Glutamatergic neuron (in vitro differentiated cells): Measurements from ENCODE around the gene AAMP. TPM values are rescaled to one million over a fixed set of nuclear protein-coding genes. Genes with fewer than 3 reads are reported as not detected.
A peak's percentile ranks its signal among the peaks of the same experiment; 100 is the strongest.

Experiments
- DNase-seq: peaks from one replicate; pipeline ENCODE4 v3.0.0; 2022
- H3K27ac Mint-ChIP-seq: one replicate; pipeline ENCODE4 v1.8.0; 2020; ENCODE audit warnings: mild to moderate bottlenecking, mixed read lengths, inconsistent platforms; ENCODE audit not compliant: unreplicated experiment
- H3K27me3 Mint-ChIP-seq: one replicate; pipeline ENCODE4 v1.8.0; 2020; ENCODE audit warnings: mild to moderate bottlenecking, moderate library complexity, mixed read lengths, inconsistent platforms; ENCODE audit not compliant: unreplicated experiment
- H3K36me3 Mint-ChIP-seq: one replicate; pipeline ENCODE4 v1.8.0; 2020; ENCODE audit warnings: mild to moderate bottlenecking, mixed read lengths, inconsistent platforms; ENCODE audit not compliant: unreplicated experiment
- H3K4me1 Mint-ChIP-seq: one replicate; pipeline ENCODE4 v1.8.0; 2020; ENCODE audit warnings: mild to moderate bottlenecking, low read depth, mixed read lengths, inconsistent platforms; ENCODE audit not compliant: unreplicated experiment
- H3K4me3 Mint-ChIP-seq: one replicate; pipeline ENCODE4 v1.8.0; 2020; ENCODE audit warnings: mild to moderate bottlenecking, mixed read lengths, inconsistent platforms; ENCODE audit not compliant: unreplicated experiment
- H3K9me3 Mint-ChIP-seq: one replicate; pipeline ENCODE4 v1.8.0; 2020; ENCODE audit warnings: mild to moderate bottlenecking, moderate library complexity, mixed read lengths, inconsistent platforms; ENCODE audit not compliant: unreplicated experiment
- total RNA-seq: library from RNA; stranded (reverse); fragmentation: NEBNext Ultra II Directional; extraction: Animal tissue kit (Norgen Biotek cat#: 25700); gene quantifications from one replicate; pipeline ENCODE4 v1.2.1, GENCODE V29; 2021; ENCODE audit not compliant: unreplicated experiment
- TF ChIP-seq, protein P1 (sequence below): fragments of 200-600 bp; sonication (generic); IDR thresholded peaks from one replicate; pipeline ENCODE4 v1.5.0; 2021; ENCODE audit not compliant: partially characterized antibody, unreplicated experiment

Gene AAMP
- total RNA-seq, 1 donor from 2014 or later = 64.6 TPM

DNA sequence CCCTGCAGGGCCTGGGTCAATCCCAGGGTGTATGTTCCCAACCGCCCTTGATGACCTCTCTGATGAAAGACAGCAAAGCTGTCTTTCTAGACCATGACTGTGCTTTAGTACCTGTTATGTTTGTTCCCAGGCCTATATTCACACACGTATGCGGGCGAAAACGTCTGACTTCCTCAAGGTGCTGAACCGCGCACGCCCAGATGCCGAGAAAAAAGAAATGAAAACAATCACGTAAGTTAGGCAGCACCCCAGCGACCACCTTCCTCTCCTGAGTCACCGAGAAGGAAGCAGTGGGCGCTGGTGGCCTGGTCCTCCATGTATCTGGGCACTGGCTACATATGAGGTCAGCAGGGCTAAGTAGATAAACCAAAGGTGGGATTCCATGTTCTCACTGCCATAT, 20.2 kb downstream of the AAMP start:
- DNase-seq = no peak
- Mint-ChIP-seq H3K27me3 (no peaks in the 10 kb centered on the region), H3K4me3 (no peak overlapping the region), H3K36me3 (no peaks in the 10 kb centered on the region), H3K9me3 (no peaks in the 10 kb centered on the region), H3K27ac (no peak overlapping the region), H3K4me1 (no peaks in the 10 kb centered on the region)
- TF ChIP-seq, protein P1, sequence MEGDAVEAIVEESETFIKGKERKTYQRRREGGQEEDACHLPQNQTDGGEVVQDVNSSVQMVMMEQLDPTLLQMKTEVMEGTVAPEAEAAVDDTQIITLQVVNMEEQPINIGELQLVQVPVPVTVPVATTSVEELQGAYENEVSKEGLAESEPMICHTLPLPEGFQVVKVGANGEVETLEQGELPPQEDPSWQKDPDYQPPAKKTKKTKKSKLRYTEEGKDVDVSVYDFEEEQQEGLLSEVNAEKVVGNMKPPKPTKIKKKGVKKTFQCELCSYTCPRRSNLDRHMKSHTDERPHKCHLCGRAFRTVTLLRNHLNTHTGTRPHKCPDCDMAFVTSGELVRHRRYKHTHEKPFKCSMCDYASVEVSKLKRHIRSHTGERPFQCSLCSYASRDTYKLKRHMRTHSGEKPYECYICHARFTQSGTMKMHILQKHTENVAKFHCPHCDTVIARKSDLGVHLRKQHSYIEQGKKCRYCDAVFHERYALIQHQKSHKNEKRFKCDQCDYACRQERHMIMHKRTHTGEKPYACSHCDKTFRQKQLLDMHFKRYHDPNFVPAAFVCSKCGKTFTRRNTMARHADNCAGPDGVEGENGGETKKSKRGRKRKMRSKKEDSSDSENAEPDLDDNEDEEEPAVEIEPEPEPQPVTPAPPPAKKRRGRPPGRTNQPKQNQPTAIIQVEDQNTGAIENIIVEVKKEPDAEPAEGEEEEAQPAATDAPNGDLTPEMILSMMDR = no peak

- no peaks in the 10 kb centered on the region for H3K36me3 Mint-ChIP-seq
- no peak for DNase-seq
These were observed 24.7 kb downstream of the AAMP start for GRCh38 chr2:218245214-218245613.

GRCh38 chr2:218244665-218245064, 25.3 kb downstream of the AAMP start:
- no peaks in the 10 kb centered on the region for H3K27me3 Mint-ChIP-seq
- TF ChIP-seq, protein P1 = no peak
- no peak for DNase-seq
- no peaks in the 10 kb centered on the region for H3K4me1 Mint-ChIP-seq
- no peak overlapping the region for H3K4me3 Mint-ChIP-seq
- H3K27ac Mint-ChIP-seq = peak overlapping the region; percentile 22
- H3K36me3 Mint-ChIP-seq = no peaks in the 10 kb centered on the region
- no peaks in the 10 kb centered on the region for H3K9me3 Mint-ChIP-seq

More at GRCh38 chr2:218245214-218245613, 24.7 kb downstream of the AAMP start:
- Mint-ChIP-seq H3K27ac (no peak overlapping the region), H3K9me3 (no peaks in the 10 kb centered on the region), H3K27me3 (no peaks in the 10 kb centered on the region), H3K4me1 (no peaks in the 10 kb centered on the region), H3K4me3 (no peak overlapping the region)
- TF ChIP-seq, protein P1 = no peak

- Mint-ChIP-seq H3K9me3 (no peaks in the 10 kb centered on the region), H3K27me3 (no peaks in the 10 kb centered on the region), H3K27ac (no peak overlapping the region), H3K4me3 (no peak overlapping the region), H3K4me1 (no peaks in the 10 kb centered on the region), H3K36me3 (peaks cover 2% of the 10 kb centered on the region)
- DNase-seq = no peak
- TF ChIP-seq, protein P1 = no peak
These were observed 25.7 kb downstream of the AAMP start for GRCh38 chr2:218244204-218244603.

DNA sequence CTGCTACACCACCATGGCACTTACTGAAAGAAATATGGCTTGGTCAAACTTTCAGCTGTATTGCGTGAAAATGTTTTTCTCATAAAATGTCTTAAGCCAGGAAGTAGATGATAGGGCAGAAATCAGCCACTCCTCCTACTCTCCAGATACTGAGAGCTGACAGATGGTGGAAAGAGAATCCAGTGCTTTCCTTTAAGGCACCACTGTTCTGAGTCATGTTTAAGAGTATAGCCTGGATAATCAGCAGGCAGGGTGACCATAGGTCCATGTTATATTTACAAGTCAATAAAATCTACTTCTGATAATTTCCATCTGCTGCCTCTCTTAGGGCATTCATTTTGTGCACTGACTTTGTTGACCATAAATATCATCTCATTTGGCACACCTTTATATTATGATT, 31.1 kb downstream of the AAMP start:
- DNase-seq = no peak
- Mint-ChIP-seq H3K27me3 (no peaks in the 10 kb centered on the region), H3K4me1 (no peaks in the 10 kb centered on the region), H3K9me3 (no peaks in the 10 kb centered on the region), H3K36me3 (peaks cover 4% of the 10 kb centered on the region), H3K27ac (no peak overlapping the region), H3K4me3 (no peak overlapping the region)
- TF ChIP-seq, protein P1 = no peak
